ENCODE results near the gene SLC16A10. TPM values are rescaled to one million over a fixed set of nuclear protein-coding genes. Genes with fewer than 3 reads are reported as not detected.

Gene SLC16A10
- polyA plus RNA-seq, 1 donor (not counting 4 experiments of a cell fraction or from before 2014, with no cell fraction given) = not detected

GRCh38 chr6:111171577-111172400, 84.5 kb downstream of the SLC16A10 start:
- Histone ChIP-seq H3K27me3 (ENCODE audit: control insufficient read depth, extremely low read depth, insufficient read depth, low read length) (no peaks in the 10 kb centered on the region), H3K9ac (ENCODE audit: control insufficient read depth, extremely low read depth, insufficient read depth, low read length) (no peak overlapping the region), H3K79me2 (ENCODE audit: control insufficient read depth, insufficient read depth, low read length) (no peaks in the 10 kb centered on the region), H4K20me1 (ENCODE audit: control insufficient read depth, extremely low read depth, insufficient read depth, low read length) (no peaks in the 10 kb centered on the region), H3K4me2 (ENCODE audit: control insufficient read depth, extremely low read depth, insufficient read depth, low read depth, low read length) (no peak overlapping the region), H2AFZ (ENCODE audit: control insufficient read depth, low read length) (no peak overlapping the region), H3K9me1 (ENCODE audit: control insufficient read depth, extremely low read depth, insufficient read depth, low read length) (no peaks in the 10 kb centered on the region), H3K4me3 (ENCODE audit: control insufficient read depth in 2 of 3, extremely low read depth in 1 of 3, insufficient read depth in 2 of 3, low read depth in 1 of 3, low read length in 3 of 3) (no peak overlapping the region), H3K9me3 (ENCODE audit: control insufficient read depth, low read depth, low read length) (no peaks in the 10 kb centered on the region), H3K27ac (ENCODE audit: control insufficient read depth, insufficient read depth, low read length) (no peak overlapping the region), H3K4me1 (ENCODE audit: control insufficient read depth, extremely low read depth, insufficient read depth, low read length) (no peaks in the 10 kb centered on the region), H3K36me3 (ENCODE audit: control insufficient read depth in 2 of 2, extremely low read depth in 1 of 2, insufficient read depth in 2 of 2, low read length in 2 of 2) (no peaks in the 10 kb centered on the region)
- DNase-seq (ENCODE audit: low read depth, low spot score) (no peak), FAIRE-seq (no peak)
- dilution Hi-C loops (cut with MboI; ENCODE audit: extremely low pct_ligation_motif_present, low sequenced_read_pairs) = no loop called here
- TF ChIP-seq, protein P1, sequence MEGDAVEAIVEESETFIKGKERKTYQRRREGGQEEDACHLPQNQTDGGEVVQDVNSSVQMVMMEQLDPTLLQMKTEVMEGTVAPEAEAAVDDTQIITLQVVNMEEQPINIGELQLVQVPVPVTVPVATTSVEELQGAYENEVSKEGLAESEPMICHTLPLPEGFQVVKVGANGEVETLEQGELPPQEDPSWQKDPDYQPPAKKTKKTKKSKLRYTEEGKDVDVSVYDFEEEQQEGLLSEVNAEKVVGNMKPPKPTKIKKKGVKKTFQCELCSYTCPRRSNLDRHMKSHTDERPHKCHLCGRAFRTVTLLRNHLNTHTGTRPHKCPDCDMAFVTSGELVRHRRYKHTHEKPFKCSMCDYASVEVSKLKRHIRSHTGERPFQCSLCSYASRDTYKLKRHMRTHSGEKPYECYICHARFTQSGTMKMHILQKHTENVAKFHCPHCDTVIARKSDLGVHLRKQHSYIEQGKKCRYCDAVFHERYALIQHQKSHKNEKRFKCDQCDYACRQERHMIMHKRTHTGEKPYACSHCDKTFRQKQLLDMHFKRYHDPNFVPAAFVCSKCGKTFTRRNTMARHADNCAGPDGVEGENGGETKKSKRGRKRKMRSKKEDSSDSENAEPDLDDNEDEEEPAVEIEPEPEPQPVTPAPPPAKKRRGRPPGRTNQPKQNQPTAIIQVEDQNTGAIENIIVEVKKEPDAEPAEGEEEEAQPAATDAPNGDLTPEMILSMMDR (optimal IDR thresholded peaks at IDR 0.05 in 1 of 3, IDR thresholded peaks at IDR 0.05 in 1 of 3, conservative IDR thresholded peaks at IDR 0.05 in 1 of 3; ENCODE audit: extremely low read depth in 1 of 3, insufficient read depth in 2 of 3, low read length in 3 of 3) = no peak
- no peak for TF ChIP-seq EZH2 (IDR thresholded peaks at IDR 0.05; ENCODE audit: low read length)

- no peaks in the 10 kb centered on the region for H3K9me3 ChIP-seq (ENCODE audit: control insufficient read depth, low read depth, low read length)
- no peak for DNase-seq (ENCODE audit: low read depth, low spot score)
- dilution Hi-C loops (cut with MboI; ENCODE audit: extremely low pct_ligation_motif_present, low sequenced_read_pairs) = no loop called here
- no peaks in the 10 kb centered on the region for H3K9me1 ChIP-seq (ENCODE audit: control insufficient read depth, extremely low read depth, insufficient read depth, low read length)
- no peaks in the 10 kb centered on the region for H3K79me2 ChIP-seq (ENCODE audit: control insufficient read depth, insufficient read depth, low read length)
- H3K4me2 ChIP-seq (ENCODE audit: control insufficient read depth, extremely low read depth, insufficient read depth, low read depth, low read length) = no peak overlapping the region
- no peaks in the 10 kb centered on the region for H3K4me1 ChIP-seq (ENCODE audit: control insufficient read depth, extremely low read depth, insufficient read depth, low read length)
- no peak for TF ChIP-seq EZH2 (IDR thresholded peaks at IDR 0.05; ENCODE audit: low read length)
- TF ChIP-seq, protein P1 (optimal IDR thresholded peaks at IDR 0.05 in 1 of 3, IDR thresholded peaks at IDR 0.05 in 1 of 3, conservative IDR thresholded peaks at IDR 0.05 in 1 of 3; ENCODE audit: extremely low read depth in 1 of 3, insufficient read depth in 2 of 3, low read length in 3 of 3) = no peak
- no peak overlapping the region for H3K27ac ChIP-seq (ENCODE audit: control insufficient read depth, insufficient read depth, low read length)
- no peaks in the 10 kb centered on the region for H3K36me3 ChIP-seq (ENCODE audit: control insufficient read depth in 2 of 2, extremely low read depth in 1 of 2, insufficient read depth in 2 of 2, low read length in 2 of 2)
- no peaks in the 10 kb centered on the region for H4K20me1 ChIP-seq (ENCODE audit: control insufficient read depth, extremely low read depth, insufficient read depth, low read length)
- H3K9ac ChIP-seq (ENCODE audit: control insufficient read depth, extremely low read depth, insufficient read depth, low read length) = no peak overlapping the region
- H2AFZ ChIP-seq (ENCODE audit: control insufficient read depth, low read length) = no peak overlapping the region
- no peaks in the 10 kb centered on the region for H3K27me3 ChIP-seq (ENCODE audit: control insufficient read depth, extremely low read depth, insufficient read depth, low read length)
- no peak overlapping the region for H3K4me3 ChIP-seq (ENCODE audit: control insufficient read depth in 2 of 3, extremely low read depth in 1 of 3, insufficient read depth in 2 of 3, low read depth in 1 of 3, low read length in 3 of 3)
- FAIRE-seq = no peak
Measured at GRCh38 chr6:111172563-111172962, 85.3 kb downstream of the SLC16A10 start.
